HEK293 (cell line): ENCODE data around the gene ZC3H15.

Experiments
- CTCF ChIP-seq: fragments of 450-650 bp; formaldehyde crosslinking; IDR thresholded peaks from 2 replicates; pipeline ENCODE4 v1.5.1; 2016; ENCODE audit warnings: missing biosample characterization, missing genetic modification characterization
- MEIS1 ChIP-seq: sonication (generic); formaldehyde crosslinking; IDR thresholded peaks from 2 replicates; pipeline ENCODE4 v1.8.1; 2022; ENCODE audit warnings: missing genetic modification reagents, mild to moderate bottlenecking, borderline replicate concordance
- PBX3 ChIP-seq: sonication (generic); formaldehyde crosslinking; IDR thresholded peaks from 2 replicates; pipeline ENCODE4 v1.8.1; 2022; ENCODE audit warnings: mild to moderate bottlenecking, moderate library complexity, missing genetic modification reagents
- SALL2 ChIP-seq: fragments of 450-650 bp; formaldehyde crosslinking; IDR thresholded peaks from 2 replicates; pipeline ENCODE4 v1.5.0; 2017; ENCODE audit warnings: missing biosample characterization, mild to moderate bottlenecking, missing genetic modification characterization, borderline replicate concordance
- SP2 ChIP-seq: fragments of 450-650 bp; formaldehyde crosslinking; IDR thresholded peaks from 2 replicates; pipeline ENCODE4 v1.5.1; 2016; ENCODE audit warnings: missing biosample characterization, missing genetic modification characterization
- TRIM28 ChIP-seq: IDR thresholded peaks from 2 replicates; pipeline ENCODE4 v1.6.1; 2011; ENCODE audit warnings: low read length, control low read depth, borderline replicate concordance
- ZFP69B ChIP-seq: fragments of 450-650 bp; formaldehyde crosslinking; IDR thresholded peaks from 2 replicates; pipeline ENCODE4 v1.5.1; 2016; ENCODE audit warnings: missing biosample characterization, missing genetic modification characterization
- ZNF133 ChIP-seq: fragments of 450-650 bp; formaldehyde crosslinking; IDR thresholded peaks from 2 replicates; pipeline ENCODE4 v1.5.1; 2016; ENCODE audit warnings: missing biosample characterization, missing genetic modification characterization
- ZNF311 ChIP-seq: fragments of 450-650 bp; formaldehyde crosslinking; IDR thresholded peaks from 2 replicates; pipeline ENCODE4 v1.5.1; 2017; ENCODE audit warnings: missing biosample characterization, missing genetic modification characterization, borderline replicate concordance
- ZNF488 ChIP-seq: fragments of 450-650 bp; formaldehyde crosslinking; IDR thresholded peaks from 2 replicates; pipeline ENCODE4 v1.5.1; 2016; ENCODE audit warnings: missing biosample characterization, missing genetic modification characterization
- ZNF558 ChIP-seq: fragments of 450-650 bp; formaldehyde crosslinking; IDR thresholded peaks from 2 replicates; pipeline ENCODE4 v1.5.1; 2016; ENCODE audit warnings: missing biosample characterization, missing genetic modification characterization
- TF ChIP-seq, protein P1 (sequence below): fragments of 450-650 bp; formaldehyde crosslinking; IDR thresholded peaks from 2 replicates; pipeline ENCODE4 v1.5.1; 2016; ENCODE audit warnings: missing biosample characterization, missing genetic modification characterization
- TF ChIP-seq, protein P2 (sequence below): fragments of 450-650 bp; formaldehyde crosslinking; IDR thresholded peaks from 2 replicates; pipeline ENCODE4 v1.5.1; 2016; ENCODE audit warnings: missing biosample characterization, missing genetic modification characterization, low read depth
- TF ChIP-seq, protein P3 (sequence below): fragments of 450-650 bp; formaldehyde crosslinking; IDR thresholded peaks from 2 replicates; pipeline ENCODE4 v1.5.1; 2016; ENCODE audit warnings: missing biosample characterization, missing genetic modification characterization

- TF ChIP-seq CTCF (tag by site-specific recombination), result no peak
- TF ChIP-seq ZNF133 (tag by site-specific recombination), result no peak
- no peak for TF ChIP-seq ZNF488
- no peak for TF ChIP-seq TRIM28
- TF ChIP-seq MEIS1 (CRISPR knock-in tag), result no peak
- no peak for TF ChIP-seq PBX3
- TF ChIP-seq, protein P1, sequence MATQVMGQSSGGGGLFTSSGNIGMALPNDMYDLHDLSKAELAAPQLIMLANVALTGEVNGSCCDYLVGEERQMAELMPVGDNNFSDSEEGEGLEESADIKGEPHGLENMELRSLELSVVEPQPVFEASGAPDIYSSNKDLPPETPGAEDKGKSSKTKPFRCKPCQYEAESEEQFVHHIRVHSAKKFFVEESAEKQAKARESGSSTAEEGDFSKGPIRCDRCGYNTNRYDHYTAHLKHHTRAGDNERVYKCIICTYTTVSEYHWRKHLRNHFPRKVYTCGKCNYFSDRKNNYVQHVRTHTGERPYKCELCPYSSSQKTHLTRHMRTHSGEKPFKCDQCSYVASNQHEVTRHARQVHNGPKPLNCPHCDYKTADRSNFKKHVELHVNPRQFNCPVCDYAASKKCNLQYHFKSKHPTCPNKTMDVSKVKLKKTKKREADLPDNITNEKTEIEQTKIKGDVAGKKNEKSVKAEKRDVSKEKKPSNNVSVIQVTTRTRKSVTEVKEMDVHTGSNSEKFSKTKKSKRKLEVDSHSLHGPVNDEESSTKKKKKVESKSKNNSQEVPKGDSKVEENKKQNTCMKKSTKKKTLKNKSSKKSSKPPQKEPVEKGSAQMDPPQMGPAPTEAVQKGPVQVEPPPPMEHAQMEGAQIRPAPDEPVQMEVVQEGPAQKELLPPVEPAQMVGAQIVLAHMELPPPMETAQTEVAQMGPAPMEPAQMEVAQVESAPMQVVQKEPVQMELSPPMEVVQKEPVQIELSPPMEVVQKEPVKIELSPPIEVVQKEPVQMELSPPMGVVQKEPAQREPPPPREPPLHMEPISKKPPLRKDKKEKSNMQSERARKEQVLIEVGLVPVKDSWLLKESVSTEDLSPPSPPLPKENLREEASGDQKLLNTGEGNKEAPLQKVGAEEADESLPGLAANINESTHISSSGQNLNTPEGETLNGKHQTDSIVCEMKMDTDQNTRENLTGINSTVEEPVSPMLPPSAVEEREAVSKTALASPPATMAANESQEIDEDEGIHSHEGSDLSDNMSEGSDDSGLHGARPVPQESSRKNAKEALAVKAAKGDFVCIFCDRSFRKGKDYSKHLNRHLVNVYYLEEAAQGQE (tag by site-specific recombination), result no peak
- no peak for TF ChIP-seq SALL2
- no peak for TF ChIP-seq SP2 (tag by site-specific recombination)
- TF ChIP-seq, protein P2, sequence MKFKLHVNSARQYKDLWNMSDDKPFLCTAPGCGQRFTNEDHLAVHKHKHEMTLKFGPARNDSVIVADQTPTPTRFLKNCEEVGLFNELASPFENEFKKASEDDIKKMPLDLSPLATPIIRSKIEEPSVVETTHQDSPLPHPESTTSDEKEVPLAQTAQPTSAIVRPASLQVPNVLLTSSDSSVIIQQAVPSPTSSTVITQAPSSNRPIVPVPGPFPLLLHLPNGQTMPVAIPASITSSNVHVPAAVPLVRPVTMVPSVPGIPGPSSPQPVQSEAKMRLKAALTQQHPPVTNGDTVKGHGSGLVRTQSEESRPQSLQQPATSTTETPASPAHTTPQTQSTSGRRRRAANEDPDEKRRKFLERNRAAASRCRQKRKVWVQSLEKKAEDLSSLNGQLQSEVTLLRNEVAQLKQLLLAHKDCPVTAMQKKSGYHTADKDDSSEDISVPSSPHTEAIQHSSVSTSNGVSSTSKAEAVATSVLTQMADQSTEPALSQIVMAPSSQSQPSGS (tag by site-specific recombination), result no peak
- no peak for TF ChIP-seq ZNF558
- no peak for TF ChIP-seq ZNF311 (tag by site-specific recombination)
- TF ChIP-seq ZFP69B (tag by site-specific recombination), result no peak
- TF ChIP-seq, protein P3, sequence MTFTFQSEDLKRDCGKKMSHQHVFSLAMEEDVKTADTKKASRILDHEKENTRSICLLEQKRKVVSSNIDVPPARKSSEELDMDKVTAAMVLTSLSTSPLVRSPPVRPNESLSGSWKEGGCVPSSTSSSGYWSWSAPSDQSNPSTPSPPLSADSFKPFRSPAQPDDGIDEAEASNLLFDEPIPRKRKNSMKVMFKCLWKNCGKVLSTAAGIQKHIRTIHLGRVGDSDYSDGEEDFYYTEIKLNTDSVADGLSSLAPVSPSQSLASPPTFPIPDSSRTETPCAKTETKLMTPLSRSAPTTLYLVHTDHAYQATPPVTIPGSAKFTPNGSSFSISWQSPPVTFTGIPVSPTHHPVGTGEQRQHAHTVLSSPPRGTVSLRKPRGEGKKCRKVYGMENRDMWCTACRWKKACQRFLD (tag by site-specific recombination), result no peak
Observed at GRCh38 chr2:186516396-186516795, 30.3 kb downstream of the ZC3H15 start.
